ENCODE measurements around the gene WDR17. TPM values are rescaled to one million over a fixed set of nuclear protein-coding genes. Genes with fewer than 3 reads are reported as not detected.
"Not testable (repeated sequence)": the region's sequence is repeated elsewhere in the genome, so short reads cannot be mapped to it uniquely, and the experiment has no call there.

Gene WDR17
- total RNA-seq, 4 donors from 2014 or later, result 0.13 to 0.58 (median 0.32) TPM; not detected in 1

DNA sequence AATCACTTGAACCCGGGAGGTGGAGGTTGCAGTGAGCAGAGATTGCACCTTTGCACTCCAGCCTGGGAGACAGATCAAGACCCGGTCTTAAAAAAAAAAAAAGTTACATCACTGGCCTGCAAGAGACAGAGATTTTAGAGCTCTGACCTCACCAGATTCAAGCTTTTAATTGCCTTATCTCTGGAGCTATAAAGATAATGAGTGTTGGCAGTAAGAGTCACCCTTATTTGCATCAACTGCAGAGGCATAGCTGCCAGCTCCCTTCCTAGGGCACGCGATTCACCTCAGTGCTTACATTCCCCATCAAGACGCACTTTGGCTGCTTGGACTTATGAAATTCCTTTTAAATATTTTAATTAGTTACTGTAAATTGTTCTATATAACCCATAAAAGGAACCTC, 142.2 kb downstream of the WDR17 start:
- no peak for DNase-seq (ENCODE audit: low spot score in 2 of 2)
- WGBS, 2 donors, result 59 to 62% methylated on average over 5 of the region's 5 CpGs
- no peak for TF ChIP-seq POLR2A (IDR thresholded peaks at IDR 0.05)
- TF ChIP-seq, protein P1, sequence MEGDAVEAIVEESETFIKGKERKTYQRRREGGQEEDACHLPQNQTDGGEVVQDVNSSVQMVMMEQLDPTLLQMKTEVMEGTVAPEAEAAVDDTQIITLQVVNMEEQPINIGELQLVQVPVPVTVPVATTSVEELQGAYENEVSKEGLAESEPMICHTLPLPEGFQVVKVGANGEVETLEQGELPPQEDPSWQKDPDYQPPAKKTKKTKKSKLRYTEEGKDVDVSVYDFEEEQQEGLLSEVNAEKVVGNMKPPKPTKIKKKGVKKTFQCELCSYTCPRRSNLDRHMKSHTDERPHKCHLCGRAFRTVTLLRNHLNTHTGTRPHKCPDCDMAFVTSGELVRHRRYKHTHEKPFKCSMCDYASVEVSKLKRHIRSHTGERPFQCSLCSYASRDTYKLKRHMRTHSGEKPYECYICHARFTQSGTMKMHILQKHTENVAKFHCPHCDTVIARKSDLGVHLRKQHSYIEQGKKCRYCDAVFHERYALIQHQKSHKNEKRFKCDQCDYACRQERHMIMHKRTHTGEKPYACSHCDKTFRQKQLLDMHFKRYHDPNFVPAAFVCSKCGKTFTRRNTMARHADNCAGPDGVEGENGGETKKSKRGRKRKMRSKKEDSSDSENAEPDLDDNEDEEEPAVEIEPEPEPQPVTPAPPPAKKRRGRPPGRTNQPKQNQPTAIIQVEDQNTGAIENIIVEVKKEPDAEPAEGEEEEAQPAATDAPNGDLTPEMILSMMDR (IDR thresholded peaks at IDR 0.05), result no peak
- H3K4me3 ChIP-seq (ENCODE audit: low read depth, poor library complexity, severe bottlenecking), result no peak overlapping the region
- intact Hi-C loops (cut with DNase I; ENCODE audit: low total_unique reads), result no loop called here

DNA sequence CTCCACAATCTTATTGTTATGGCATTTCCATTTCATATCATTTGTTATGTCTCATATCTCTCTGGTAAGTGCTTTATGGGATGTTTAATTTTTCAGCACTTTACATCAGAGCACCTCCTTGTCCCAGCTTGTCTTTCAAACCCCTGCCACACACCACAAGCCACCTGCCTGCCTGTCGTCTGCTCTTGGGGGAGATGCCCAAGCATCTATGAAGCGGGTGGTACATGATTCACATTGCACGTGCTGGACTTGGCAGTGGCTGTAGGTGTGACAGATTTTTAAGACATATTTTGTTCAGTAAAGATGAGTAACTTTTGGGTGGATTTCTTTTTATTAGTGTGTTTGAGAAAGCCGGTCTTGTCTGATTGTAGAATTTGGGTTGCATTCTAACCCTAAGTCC, 143.9 kb downstream of the WDR17 start:
- DNase-seq (ENCODE audit: low spot score in 2 of 2), result no peak
- no peak for TF ChIP-seq POLR2A (IDR thresholded peaks at IDR 0.05)
- TF ChIP-seq, protein P1 (IDR thresholded peaks at IDR 0.05), result no peak
- no peak overlapping the region for H3K4me3 ChIP-seq (ENCODE audit: low read depth, poor library complexity, severe bottlenecking)
- 80% methylated on average over 4 of the region's 4 CpGs for whole genome bisulfite sequencing, 2 donors
- intact Hi-C loops (cut with DNase I; ENCODE audit: low total_unique reads), result no loop called here

DNA sequence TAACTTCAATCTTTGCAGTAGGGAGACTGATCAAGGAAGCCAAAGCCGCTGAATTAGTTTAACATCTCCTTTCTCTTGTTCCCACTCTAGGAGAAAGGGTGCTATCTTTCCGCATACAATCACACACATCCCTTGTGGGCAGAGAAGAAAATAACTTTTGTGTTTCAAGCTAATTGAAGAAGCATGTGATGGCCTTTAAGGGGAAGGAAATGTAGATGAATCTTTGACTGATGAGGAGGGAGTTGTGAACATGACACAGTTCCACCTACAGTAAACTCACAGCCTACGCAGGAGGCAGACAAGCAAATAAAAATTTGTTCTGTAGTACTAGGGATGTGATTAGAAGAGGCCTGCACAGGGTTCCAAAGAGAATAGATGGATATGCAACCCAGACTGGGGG, 144.5 kb downstream of the WDR17 start:
- H3K4me3 ChIP-seq (ENCODE audit: low read depth, poor library complexity, severe bottlenecking), result no peak overlapping the region
- no peak for DNase-seq (ENCODE audit: low spot score in 2 of 2)
- TF ChIP-seq, protein P1 (IDR thresholded peaks at IDR 0.05), result no peak
- TF ChIP-seq POLR2A (IDR thresholded peaks at IDR 0.05), result no peak
- WGBS, 2 donors, result 70 to 84% methylated on average over 3 of the region's 3 CpGs
- intact Hi-C loops (cut with DNase I; ENCODE audit: low total_unique reads), result no loop called here

DNA sequence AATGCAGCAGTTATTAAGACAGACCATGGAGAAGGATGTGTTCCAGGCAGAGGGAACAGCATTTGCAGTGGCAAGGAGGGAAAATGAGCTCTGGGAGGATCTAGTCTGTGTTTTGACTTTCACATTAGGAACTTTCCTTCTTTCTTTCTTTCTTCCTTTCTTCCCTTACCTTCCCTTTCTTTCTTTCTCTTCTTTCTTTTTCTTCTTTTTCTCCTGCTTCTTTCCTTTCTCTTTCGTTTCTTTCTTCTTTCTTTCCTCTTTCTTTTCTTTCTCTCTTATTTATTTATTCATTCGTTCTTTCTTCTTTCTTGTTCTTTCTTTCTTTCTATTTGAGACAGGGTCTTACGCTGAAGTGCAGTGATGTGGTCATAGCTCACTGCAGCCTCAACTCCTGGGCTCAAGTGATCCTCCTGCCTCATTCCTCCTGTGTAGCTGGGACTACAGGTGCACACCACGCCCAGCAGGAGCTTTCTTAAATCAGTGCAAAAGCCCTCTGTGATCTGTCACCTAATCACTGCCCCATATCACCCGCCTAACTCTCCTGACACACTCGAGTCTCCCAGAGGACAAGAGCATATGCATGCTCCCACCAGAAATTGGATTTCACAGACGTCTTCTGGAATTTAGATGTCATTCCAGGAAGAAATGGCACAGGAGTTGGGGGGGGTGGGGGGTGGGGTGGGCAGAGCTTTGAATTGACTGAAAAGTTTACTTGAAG, 145.1 kb downstream of the WDR17 start:
- TF ChIP-seq, protein P1 (IDR thresholded peaks at IDR 0.05), result no peak
- no peak for TF ChIP-seq POLR2A (IDR thresholded peaks at IDR 0.05)
- WGBS, 2 donors, result 78 to 82% methylated on average over 7 of the region's 7 CpGs
- H3K4me3 ChIP-seq (ENCODE audit: low read depth, poor library complexity, severe bottlenecking), result no peak overlapping the region
- intact Hi-C loops (cut with DNase I; ENCODE audit: low total_unique reads), result no loop called here
- no peak for DNase-seq (ENCODE audit: low spot score in 2 of 2)

DNA sequence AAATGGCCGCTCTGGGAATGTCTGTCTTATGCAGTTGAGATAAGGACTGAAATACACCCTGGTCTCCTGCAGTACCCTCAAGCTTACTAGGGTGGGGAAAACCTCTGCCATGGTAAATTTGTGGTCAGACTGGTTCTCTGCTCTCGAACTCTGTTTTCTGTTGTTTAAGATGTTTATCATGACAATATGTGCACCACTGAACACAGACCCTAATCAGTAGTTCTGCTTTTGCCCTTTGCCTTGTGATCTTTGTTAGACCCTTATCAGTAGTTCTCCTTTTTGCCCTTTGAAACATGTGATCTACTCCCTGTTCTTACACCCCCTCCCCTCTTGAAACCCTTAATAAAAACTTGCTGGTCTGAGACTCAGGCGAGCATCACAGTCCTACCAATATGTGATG, 146.7 kb downstream of the WDR17 start:
- WGBS, 2 donors, result 57 to 78% methylated on average over 3 of the region's 3 CpGs
- H3K4me3 ChIP-seq (ENCODE audit: low read depth, poor library complexity, severe bottlenecking); intact Hi-C loops (cut with DNase I; ENCODE audit: low total_unique reads); DNase-seq (ENCODE audit: low spot score in 2 of 2): not testable (repeated sequence)

DNA sequence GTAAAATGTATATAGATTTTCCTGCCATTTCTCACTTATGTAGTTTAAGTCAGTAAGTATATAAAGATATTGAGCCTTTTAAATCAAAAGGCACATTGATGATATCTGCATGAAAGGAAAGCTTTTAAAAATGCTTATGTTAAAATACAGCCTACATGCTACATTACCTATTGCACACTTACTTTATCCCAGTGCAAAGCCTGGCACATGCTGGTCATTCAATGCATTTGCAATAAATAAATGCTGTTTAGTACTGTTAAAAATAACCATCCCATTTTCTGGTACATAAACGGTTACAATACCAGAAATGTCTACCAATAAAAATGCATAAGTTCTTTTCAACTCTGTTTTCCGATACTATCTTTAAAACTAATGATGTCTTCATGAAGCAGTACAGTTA, 151.9 kb downstream of the WDR17 start:
- H3K4me3 ChIP-seq (ENCODE audit: low read depth, poor library complexity, severe bottlenecking), result no peak overlapping the region
- no peak for DNase-seq (ENCODE audit: low spot score in 2 of 2)
- 57 to 60% methylated on average over 2 of the region's 2 CpGs for WGBS, 2 donors
- TF ChIP-seq, protein P1 (IDR thresholded peaks at IDR 0.05), result no peak
- TF ChIP-seq POLR2A (IDR thresholded peaks at IDR 0.05), result no peak
- intact Hi-C loops (cut with DNase I; ENCODE audit: low total_unique reads), result no loop called here
